Measurements from ENCODE around the gene KCNN3. TPM values are rescaled to one million over a fixed set of nuclear protein-coding genes. Genes with fewer than 3 reads are reported as not detected.
"Not testable (repeated sequence)": the region's sequence is repeated elsewhere in the genome, so short reads cannot be mapped to it uniquely, and the experiment has no call there.

KCNN3 gene
- total RNA-seq, 1 donor from 2014 or later, result 0.84 TPM

GRCh38 chr1:154908937-154909336, 38.9 kb upstream of the KCNN3 start:
- Mint-ChIP-seq H3K27ac (ENCODE audit: unreplicated experiment) (no peak overlapping the region), H3K36me3 (ENCODE audit: low read depth) (peaks cover 18% of the 10 kb centered on the region), H3K9me3 (peaks cover 18% of the 10 kb centered on the region), H3K27me3 (ENCODE audit: low read depth) (no peaks in the 10 kb centered on the region), H3K4me3 (no peak overlapping the region), H3K4me1 (no peaks in the 10 kb centered on the region)
- DNase-seq (ENCODE audit: low read depth, low spot score), result no peak
- TF ChIP-seq CTCF (conservative IDR thresholded peaks at IDR 0.05), result no peak

DNA sequence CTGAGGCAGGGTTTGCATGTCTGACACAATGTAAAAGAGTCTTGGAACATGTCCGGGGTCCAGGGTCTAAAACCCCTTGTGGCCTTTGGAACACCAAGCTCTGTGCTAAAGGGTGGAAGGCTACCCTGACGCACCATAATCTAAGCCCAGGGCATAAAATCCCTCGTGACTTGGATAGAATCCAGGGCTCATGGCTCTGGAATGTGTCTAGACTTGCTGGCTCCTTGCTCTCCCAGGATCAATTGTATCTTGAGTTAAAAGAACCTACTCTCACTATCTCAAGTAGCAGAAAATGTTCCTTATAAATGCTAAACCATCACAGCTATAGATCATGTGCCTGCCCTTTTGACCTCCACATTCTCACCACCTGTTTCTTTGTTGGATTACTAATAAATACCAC, 38.0 kb upstream of the KCNN3 start:
- peaks cover 18% of the 10 kb centered on the region for H3K36me3 Mint-ChIP-seq (ENCODE audit: low read depth)
- not testable (repeated sequence) for H3K4me1 Mint-ChIP-seq; H3K27ac Mint-ChIP-seq (ENCODE audit: unreplicated experiment); H3K4me3 Mint-ChIP-seq; H3K27me3 Mint-ChIP-seq (ENCODE audit: low read depth); DNase-seq (ENCODE audit: low read depth, low spot score)
- H3K9me3 Mint-ChIP-seq, result peaks cover 18% of the 10 kb centered on the region

DNA sequence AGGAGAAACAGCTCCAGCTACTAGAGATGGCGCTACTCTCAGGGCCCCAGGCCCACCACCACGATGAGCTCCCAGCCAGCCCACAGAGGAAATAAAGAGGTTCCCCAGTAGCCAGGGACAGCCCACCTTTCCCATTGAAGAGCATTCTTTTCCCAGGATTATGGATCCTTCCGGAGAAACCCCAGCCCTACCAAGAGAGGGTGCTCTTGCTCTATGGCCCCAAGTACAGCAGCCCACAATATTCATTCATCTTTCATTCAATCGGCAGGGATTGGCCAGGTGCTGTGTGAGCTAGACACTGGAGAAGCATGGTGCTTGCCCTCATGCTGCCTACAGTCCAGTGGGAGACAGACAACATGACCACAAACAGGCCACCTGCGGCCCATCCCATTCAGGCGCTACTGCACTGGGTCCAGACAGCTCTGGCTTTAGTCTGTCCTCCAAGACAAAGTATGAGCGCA, 36.6 kb upstream of the KCNN3 start:
- Mint-ChIP-seq H3K4me1 (no peaks in the 10 kb centered on the region), H3K36me3 (ENCODE audit: low read depth) (peaks cover 18% of the 10 kb centered on the region), H3K9me3 (peaks cover 18% of the 10 kb centered on the region), H3K27ac (ENCODE audit: unreplicated experiment) (no peak overlapping the region), H3K27me3 (ENCODE audit: low read depth) (no peaks in the 10 kb centered on the region), H3K4me3 (no peak overlapping the region)
- DNase-seq (ENCODE audit: low read depth, low spot score), result no peak
- no peak for TF ChIP-seq CTCF (conservative IDR thresholded peaks at IDR 0.05)

DNA sequence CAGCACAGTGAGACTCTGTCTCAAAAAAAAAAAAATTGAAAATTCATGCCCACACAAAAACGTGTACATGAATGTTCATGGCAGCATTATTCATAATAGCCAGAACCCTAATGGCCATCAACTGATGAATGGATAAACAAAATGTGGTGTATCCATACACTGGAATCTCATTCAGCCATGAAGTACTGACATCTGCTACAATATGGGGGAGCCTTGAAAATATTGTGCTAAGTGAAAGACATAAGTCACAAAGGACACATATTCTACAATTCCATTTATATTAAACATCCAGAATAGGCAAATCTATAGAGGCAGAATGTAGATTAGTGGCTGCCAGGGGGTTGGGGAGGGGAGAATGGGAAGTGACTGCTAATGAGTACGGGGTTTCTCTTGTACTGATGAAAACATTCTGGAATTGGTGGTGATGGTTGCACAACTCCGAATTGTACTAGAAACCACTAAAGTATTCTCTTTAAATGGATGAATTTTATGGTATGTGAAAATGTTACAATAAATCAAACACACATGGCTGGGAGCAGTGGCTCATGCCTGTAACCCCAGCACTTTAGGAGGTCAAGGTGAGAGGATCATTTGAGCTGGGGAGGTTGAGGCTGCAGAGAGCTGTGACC, 33.0 kb upstream of the KCNN3 start:
- Mint-ChIP-seq H3K27ac (ENCODE audit: unreplicated experiment) (no peak overlapping the region), H3K9me3 (peaks cover 8% of the 10 kb centered on the region), H3K27me3 (ENCODE audit: low read depth) (no peaks in the 10 kb centered on the region), H3K4me3 (no peak overlapping the region), H3K4me1 (no peaks in the 10 kb centered on the region), H3K36me3 (ENCODE audit: low read depth) (peaks cover 8% of the 10 kb centered on the region)
- TF ChIP-seq CTCF (conservative IDR thresholded peaks at IDR 0.05), result no peak
- DNase-seq (ENCODE audit: low read depth, low spot score), result no peak

DNA sequence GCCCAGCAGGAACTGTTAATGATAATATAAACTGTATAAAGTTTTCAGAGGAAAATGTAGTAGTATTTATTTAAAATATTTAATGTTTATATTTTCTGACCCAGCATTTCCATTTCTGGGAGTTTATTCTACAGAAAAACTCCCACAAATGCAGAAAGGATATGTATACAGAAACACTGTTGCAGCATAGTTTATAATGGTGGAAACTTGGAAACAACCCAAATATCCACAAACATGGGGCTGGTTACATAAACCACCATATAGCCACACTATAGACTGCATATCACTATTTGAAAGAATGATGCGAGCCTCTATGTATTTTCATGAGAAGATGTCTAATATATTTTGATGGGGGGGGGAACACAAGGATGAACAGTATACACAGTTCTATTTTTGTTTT, 31.5 kb upstream of the KCNN3 start:
- Mint-ChIP-seq H3K27me3 (ENCODE audit: low read depth) (no peaks in the 10 kb centered on the region), H3K27ac (ENCODE audit: unreplicated experiment) (no peak overlapping the region), H3K36me3 (ENCODE audit: low read depth) (no peaks in the 10 kb centered on the region), H3K4me3 (no peak overlapping the region), H3K9me3 (no peaks in the 10 kb centered on the region), H3K4me1 (peaks cover 4% of the 10 kb centered on the region)
- DNase-seq (ENCODE audit: low read depth, low spot score), result no peak
- no peak for TF ChIP-seq CTCF (conservative IDR thresholded peaks at IDR 0.05)

GRCh38 chr1:154899041-154899440, 29.0 kb upstream of the KCNN3 start:
- Mint-ChIP-seq H3K4me1 (peaks cover 17% of the 10 kb centered on the region), H3K27me3 (ENCODE audit: low read depth) (no peaks in the 10 kb centered on the region), H3K4me3 (no peak overlapping the region)

More at GRCh38 chr1:154899041-154899440, 29.0 kb upstream of the KCNN3 start:
- no peak overlapping the region for H3K27ac Mint-ChIP-seq (ENCODE audit: unreplicated experiment)
- no peak for TF ChIP-seq CTCF (conservative IDR thresholded peaks at IDR 0.05)
- no peaks in the 10 kb centered on the region for H3K36me3 Mint-ChIP-seq (ENCODE audit: low read depth)
- no peaks in the 10 kb centered on the region for H3K9me3 Mint-ChIP-seq
- no peak for DNase-seq (ENCODE audit: low read depth, low spot score)

All from neural crest cell (in vitro differentiated cells).